Suprapubic skin (tissue), 4 donors: ENCODE results near the gene ELMO1. TPM values are rescaled to one million over a fixed set of nuclear protein-coding genes. Genes with fewer than 3 reads are reported as not detected.

Source experiments
- DNase-seq, 2 donors: peaks; one replicate each; pipeline ENCODE4 v3.0.0-alpha.2; 2019; ENCODE audit warnings: low spot score in 2 of 2
- H3K27ac ChIP-seq: fragments of 200-600 bp; sonication (generic); one replicate; pipeline ENCODE4 v1.5.1; 2019
- H3K27me3 ChIP-seq: fragments of 200-600 bp; sonication (generic); one replicate; pipeline ENCODE4 v1.5.1; 2019
- H3K36me3 ChIP-seq: fragments of 200-600 bp; sonication (generic); one replicate; pipeline ENCODE4 v1.5.1; 2019
- H3K4me1 ChIP-seq: fragments of 200-600 bp; sonication (generic); one replicate; pipeline ENCODE4 v1.5.1; 2019
- H3K4me3 ChIP-seq: fragments of 200-600 bp; sonication (generic); one replicate; pipeline ENCODE4 v1.5.1; 2019; ENCODE audit warnings: mild to moderate bottlenecking
- H3K9me3 ChIP-seq: fragments of 200-600 bp; sonication (generic); one replicate; pipeline ENCODE4 v1.5.1; 2019
- CTCF ChIP-seq, 2 donors: fragments of 200-600 bp in 1 of 2; fragments of 450-650 bp in 1 of 2; sonication (generic) in 1 of 2; IDR thresholded peaks; one replicate each; pipeline ENCODE4 v1.5.1; 2016 to 2019; ENCODE audit warnings: antibody characterized with exemption in 2 of 2, mild to moderate bottlenecking in 1 of 2, moderate library complexity in 1 of 2
- EP300 ChIP-seq: sonication (generic); formaldehyde crosslinking; IDR thresholded peaks from one replicate; pipeline ENCODE4 v1.6.1; 2017; ENCODE audit warnings: antibody characterized with exemption
- POLR2A ChIP-seq, 2 donors: fragments of 450-650 bp; IDR thresholded peaks; one replicate each; pipeline ENCODE4 v1.6.1; 2017; ENCODE audit warnings: antibody characterized with exemption in 2 of 2, mild to moderate bottlenecking in 2 of 2, moderate library complexity in 2 of 2
- POLR2AphosphoS5 ChIP-seq, 3 donors: sonication (generic); formaldehyde crosslinking; IDR thresholded peaks; one replicate each; pipeline ENCODE4 v1.6.1; 2017; ENCODE audit warnings: antibody characterized with exemption in 3 of 3
- WGBS: methylation state at CpG from one replicate; pipeline ENCODE4 v1.1.5; 2018; 5-methylcytosine and 5-hydroxymethylcytosine counted together
- total RNA-seq, 4 donors: library from RNA; depleted of rRNA; stranded (reverse); fragments of >200 nt; gene quantifications; one replicate each; pipeline ENCODE4 v1.1.0, GENCODE V29; 2016

The ELMO1 gene
- total RNA-seq, 4 donors from 2014 or later = 9.8 to 49.6 (median 22.2) TPM

GRCh38 chr7:37410305-37411229 is 38.1 kb downstream of the ELMO1 start:
- WGBS = 48% methylated on average over 1 of the region's 1 CpG
- TF ChIP-seq POLR2A (IDR thresholded peaks at IDR 0.05) = no peak
- no peak for TF ChIP-seq POLR2AphosphoS5 (IDR thresholded peaks at IDR 0.05)
- TF ChIP-seq EP300 = no peak
- no peak for TF ChIP-seq CTCF (IDR thresholded peaks at IDR 0.05)
- H3K36me3 ChIP-seq = no peaks in the 10 kb centered on the region
- H3K9me3 ChIP-seq = no peaks in the 10 kb centered on the region
- H3K27me3 ChIP-seq = no peaks in the 10 kb centered on the region
- peaks cover 16% of the 10 kb centered on the region for H3K4me1 ChIP-seq
- peak overlapping the region; percentile 19 for H3K27ac ChIP-seq
- no peak overlapping the region for H3K4me3 ChIP-seq
- no peak for DNase-seq

DNA sequence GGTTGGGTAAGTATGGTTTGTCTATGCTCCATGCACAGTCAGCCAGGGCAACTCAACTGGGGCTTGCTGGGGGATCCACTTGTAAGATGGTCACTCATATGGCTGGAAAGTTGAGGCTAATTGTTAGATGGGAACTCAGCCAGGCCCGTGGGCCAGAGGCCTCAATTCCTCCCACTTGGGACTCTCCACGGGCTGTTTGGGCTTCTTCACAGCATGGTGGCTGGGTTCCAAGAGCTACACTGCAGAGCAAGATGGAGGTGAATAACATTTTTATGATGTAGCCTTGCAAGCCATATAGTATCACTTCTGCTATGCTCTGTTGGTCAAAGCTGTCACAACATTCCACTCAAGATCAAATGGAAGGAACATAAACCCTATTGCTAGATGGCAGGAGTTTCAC is 39.2 kb downstream of the ELMO1 start:
- DNase-seq = no peak
- Histone ChIP-seq H3K4me1 (peaks cover 16% of the 10 kb centered on the region), H3K9me3 (no peaks in the 10 kb centered on the region), H3K36me3 (no peaks in the 10 kb centered on the region), H3K27ac (peak overlapping the region; percentile 7), H3K4me3 (no peak overlapping the region), H3K27me3 (no peaks in the 10 kb centered on the region)
- TF ChIP-seq CTCF (IDR thresholded peaks at IDR 0.05) (no peak), EP300 (no peak), POLR2A (IDR thresholded peaks at IDR 0.05) (no peak), POLR2AphosphoS5 (IDR thresholded peaks at IDR 0.05) (no peak)
- 25% methylated on average over 2 of the region's 2 CpGs for WGBS

GRCh38 chr7:37408291-37409228 is 40.1 kb downstream of the ELMO1 start:
- no peaks in the 10 kb centered on the region for H3K27me3 ChIP-seq
- DNase-seq = no peak
- H3K9me3 ChIP-seq = no peaks in the 10 kb centered on the region
- H3K4me3 ChIP-seq = no peak overlapping the region
- no peak for TF ChIP-seq POLR2A (IDR thresholded peaks at IDR 0.05)
- TF ChIP-seq CTCF (IDR thresholded peaks at IDR 0.05) = no peak
- no peak for TF ChIP-seq EP300
- no peak for TF ChIP-seq POLR2AphosphoS5 (IDR thresholded peaks at IDR 0.05)
- 58% methylated on average over 13 of the region's 13 CpGs for WGBS
- H3K27ac ChIP-seq = peak overlapping the region; percentile 7
- peaks cover 16% of the 10 kb centered on the region for H3K4me1 ChIP-seq
- no peaks in the 10 kb centered on the region for H3K36me3 ChIP-seq

DNA sequence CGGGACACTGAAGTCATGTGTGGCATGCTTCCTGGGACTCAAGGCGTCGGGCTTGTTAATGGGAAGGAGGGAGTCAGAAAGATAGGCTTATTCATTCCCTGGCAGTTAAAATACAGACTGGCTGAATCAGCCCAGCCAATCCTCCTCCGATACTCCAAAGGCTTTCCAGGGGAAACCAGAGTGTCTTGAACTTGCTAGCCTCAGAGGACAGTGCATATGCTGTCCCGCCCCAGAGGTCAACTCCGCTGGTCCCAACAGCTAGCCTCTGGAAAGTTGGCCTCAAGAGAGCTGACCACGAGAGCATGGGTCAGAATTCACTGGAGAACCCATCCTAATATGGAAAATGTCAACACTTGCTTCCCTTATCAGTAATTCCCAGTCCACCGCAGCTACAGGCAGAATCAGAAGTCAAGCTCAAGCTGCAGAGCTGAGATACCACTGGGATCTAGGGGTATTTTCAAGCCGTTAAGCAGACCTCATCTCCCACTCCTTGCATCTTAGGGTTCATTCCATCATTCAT is 43.0 kb downstream of the ELMO1 start:
- no peaks in the 10 kb centered on the region for H3K36me3 ChIP-seq
- no peaks in the 10 kb centered on the region for H3K9me3 ChIP-seq
- no peak overlapping the region for H3K27ac ChIP-seq
- peaks cover 16% of the 10 kb centered on the region for H3K4me1 ChIP-seq
- no peaks in the 10 kb centered on the region for H3K27me3 ChIP-seq
- no peak for TF ChIP-seq EP300
- TF ChIP-seq POLR2AphosphoS5 (IDR thresholded peaks at IDR 0.05) = no peak
- TF ChIP-seq CTCF (IDR thresholded peaks at IDR 0.05) = no peak
- TF ChIP-seq POLR2A (IDR thresholded peaks at IDR 0.05) = no peak
- DNase-seq = no peak
- WGBS = 62% methylated on average over 9 of the region's 9 CpGs
- no peak overlapping the region for H3K4me3 ChIP-seq
